Measurements from ENCODE around the gene ADCY7. TPM values are rescaled to one million over a fixed set of nuclear protein-coding genes. Genes with fewer than 3 reads are reported as not detected.
"Not testable (repeated sequence)": the region's sequence is repeated elsewhere in the genome, so short reads cannot be mapped to it uniquely, and the experiment has no call there.

The ADCY7 gene
- total RNA-seq, 1 experiment from 2014 or later, result 39.2 TPM

- no peak for DNase-seq (ENCODE audit: extremely low read depth, low read depth)
Measured at GRCh38 chr16:50329446-50330189, 63.3 kb downstream of the ADCY7 start.

DNA sequence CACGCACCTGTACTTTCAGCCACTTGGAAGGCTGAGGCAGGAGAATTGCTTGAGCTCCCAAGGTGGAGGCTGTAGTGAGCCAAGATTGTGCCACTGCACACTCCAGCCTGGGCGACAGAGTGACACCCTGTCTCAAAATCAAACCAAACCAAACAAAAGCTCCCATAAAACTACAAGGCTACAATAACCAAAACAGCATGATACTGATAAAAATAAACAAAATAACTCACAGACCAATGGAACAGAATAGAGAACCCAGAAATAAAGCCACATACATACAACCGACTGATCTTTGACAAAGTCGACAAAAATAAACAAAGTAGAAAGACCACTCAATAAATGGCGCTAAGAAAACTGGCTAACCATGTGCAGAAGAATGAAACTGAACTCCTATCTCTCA lies 65.2 kb downstream of the ADCY7 start:
- DNase-seq (ENCODE audit: extremely low read depth, low read depth), result no peak

- DNase-seq (ENCODE audit: extremely low read depth, low read depth), result no peak
Measured at GRCh38 chr16:50332599-50332998, 66.2 kb downstream of the ADCY7 start.

- DNase-seq (ENCODE audit: extremely low read depth, low read depth), result no peak
Measured at GRCh38 chr16:50334106-50334975, 68.0 kb downstream of the ADCY7 start.

GRCh38 chr16:50335196-50335958 lies 69.0 kb downstream of the ADCY7 start:
- DNase-seq (ENCODE audit: extremely low read depth, low read depth), result no peak

- DNase-seq (ENCODE audit: extremely low read depth, low read depth), result no peak
Measured at GRCh38 chr16:50336884-50337283, 70.5 kb downstream of the ADCY7 start.

- DNase-seq (ENCODE audit: extremely low read depth, low read depth), result no peak
Measured at GRCh38 chr16:50338371-50339231, 72.2 kb downstream of the ADCY7 start.

GRCh38 chr16:50340578-50340977 lies 74.2 kb downstream of the ADCY7 start:
- no peak for DNase-seq (ENCODE audit: extremely low read depth, low read depth)

- not testable (repeated sequence) for DNase-seq (ENCODE audit: extremely low read depth, low read depth)
Measured at GRCh38 chr16:50343566-50343965, 77.2 kb downstream of the ADCY7 start.

GRCh38 chr16:50345210-50345609 lies 78.9 kb downstream of the ADCY7 start:
- DNase-seq (ENCODE audit: extremely low read depth, low read depth), result not testable (repeated sequence)

DNA sequence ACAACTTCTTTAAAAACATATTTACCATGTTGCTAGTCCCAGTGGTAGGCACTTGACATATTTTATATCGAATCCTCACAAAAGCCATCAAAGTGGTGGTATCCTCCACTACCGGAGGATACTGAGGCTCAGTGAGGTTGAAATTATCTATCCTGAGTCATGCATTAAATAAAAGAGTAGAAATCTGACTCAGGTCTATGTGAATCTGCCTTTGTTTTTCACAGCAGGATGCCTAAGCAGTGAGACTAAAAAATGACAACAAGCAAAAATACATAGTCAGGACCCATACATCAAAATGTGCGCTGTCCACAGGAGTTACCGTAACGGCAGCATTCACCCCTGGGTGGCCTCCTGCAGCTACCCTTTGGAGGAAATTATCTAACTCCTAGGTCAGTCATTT lies 84.8 kb downstream of the ADCY7 start:
- DNase-seq (ENCODE audit: extremely low read depth, low read depth), result no peak

DNA sequence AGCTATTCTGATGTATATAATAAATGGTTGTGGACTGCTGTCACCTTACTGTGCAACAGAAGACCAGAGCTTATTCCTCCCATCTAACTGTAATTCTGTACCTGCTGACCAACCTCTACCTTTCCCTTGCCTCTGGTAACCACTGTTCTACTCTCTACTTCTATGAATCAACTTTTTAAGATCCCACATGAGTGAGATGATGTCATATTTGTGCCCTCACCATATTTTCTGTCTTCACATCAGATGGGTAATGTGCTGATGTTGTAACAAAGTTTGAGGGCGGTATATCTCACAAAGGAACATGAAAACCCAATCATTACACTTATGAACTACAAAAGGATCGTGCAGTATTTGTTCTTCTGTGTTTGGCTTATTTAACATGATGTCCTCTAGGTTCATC lies 85.6 kb downstream of the ADCY7 start:
- no peak for DNase-seq (ENCODE audit: extremely low read depth, low read depth)

- DNase-seq (ENCODE audit: extremely low read depth, low read depth), result no peak
Measured at GRCh38 chr16:50354082-50354481, 87.7 kb downstream of the ADCY7 start.

- no peak for DNase-seq (ENCODE audit: extremely low read depth, low read depth)
Measured at GRCh38 chr16:50354629-50355456, 88.5 kb downstream of the ADCY7 start.

DNA sequence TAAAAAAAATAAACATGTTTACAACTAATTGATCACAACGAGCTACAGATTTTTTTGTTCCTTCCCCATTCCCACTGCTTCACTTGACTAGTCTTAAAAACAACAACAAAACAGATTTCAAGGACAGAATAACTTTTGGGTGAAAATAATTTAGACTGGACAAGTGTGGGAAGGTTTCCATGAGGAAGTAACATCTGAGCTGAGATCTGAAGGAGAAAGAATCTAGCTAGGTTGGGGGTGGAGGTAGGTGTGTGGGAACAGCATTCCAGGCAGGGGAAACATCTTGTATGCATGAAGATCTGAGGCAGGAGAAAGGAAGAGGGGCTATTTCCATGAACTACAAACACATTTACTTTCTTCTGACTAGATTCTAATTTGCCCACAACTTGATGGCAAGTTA lies 93.3 kb downstream of the ADCY7 start:
- no peak for DNase-seq (ENCODE audit: extremely low read depth, low read depth)

GRCh38 chr16:50360033-50360778 lies 93.9 kb downstream of the ADCY7 start:
- DNase-seq (ENCODE audit: extremely low read depth, low read depth), result no peak

- DNase-seq (ENCODE audit: extremely low read depth, low read depth), result no peak
Measured at GRCh38 chr16:50360779-50361178, 94.4 kb downstream of the ADCY7 start.

- DNase-seq (ENCODE audit: extremely low read depth, low read depth), result no peak
Measured at GRCh38 chr16:50363656-50364055, 97.3 kb downstream of the ADCY7 start.
